ENCODE measurements around the gene CRHR2.

Gene CRHR2

GRCh38 chr7:30625283-30625682 lies 57.0 kb downstream of the CRHR2 start:
- no peak for DNase-seq (ENCODE audit: extremely low read depth, low read depth)

GRCh38 chr7:30618961-30619360 lies 63.3 kb downstream of the CRHR2 start:
- no peak for DNase-seq (ENCODE audit: extremely low read depth, low read depth)
- TF ChIP-seq CTCF (IDR thresholded peaks at IDR 0.05; ENCODE audit: low read depth, low read length), result no peak

More at GRCh38 chr7:30625283-30625682, 57.0 kb downstream of the CRHR2 start:
- TF ChIP-seq CTCF (IDR thresholded peaks at IDR 0.05; ENCODE audit: low read depth, low read length), result no peak

DNA sequence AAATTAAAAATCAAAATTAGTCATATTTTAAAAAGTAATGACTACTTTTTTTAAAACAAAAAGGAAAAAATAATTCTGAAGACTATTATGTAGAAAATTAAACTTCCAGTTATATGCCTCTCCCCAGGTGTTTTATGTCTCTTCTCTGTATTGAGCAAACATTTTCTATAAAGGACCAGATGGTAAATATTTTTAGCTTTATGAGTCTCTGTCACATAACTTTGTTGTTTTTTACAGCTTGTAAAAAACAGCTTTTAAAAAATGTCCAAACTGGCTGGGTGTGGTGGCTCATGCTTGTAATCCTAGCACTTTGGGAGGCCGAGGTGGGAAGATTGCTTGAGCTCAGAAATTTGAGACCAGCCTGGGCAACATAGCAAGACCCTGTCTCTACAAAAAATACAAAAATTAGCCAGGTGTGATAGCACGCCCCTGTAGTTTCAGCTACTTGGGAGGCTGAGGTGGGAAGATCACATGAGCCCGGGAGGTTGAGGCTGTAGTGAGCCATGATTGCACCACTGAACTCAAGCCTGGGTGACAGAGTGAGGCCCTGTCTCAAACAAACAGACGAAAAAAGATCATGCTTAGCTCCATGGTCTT lies 64.1 kb downstream of the CRHR2 start:
- DNase-seq (ENCODE audit: extremely low read depth, low read depth), result no peak
- TF ChIP-seq CTCF (IDR thresholded peaks at IDR 0.05; ENCODE audit: low read depth, low read length), result no peak

DNA sequence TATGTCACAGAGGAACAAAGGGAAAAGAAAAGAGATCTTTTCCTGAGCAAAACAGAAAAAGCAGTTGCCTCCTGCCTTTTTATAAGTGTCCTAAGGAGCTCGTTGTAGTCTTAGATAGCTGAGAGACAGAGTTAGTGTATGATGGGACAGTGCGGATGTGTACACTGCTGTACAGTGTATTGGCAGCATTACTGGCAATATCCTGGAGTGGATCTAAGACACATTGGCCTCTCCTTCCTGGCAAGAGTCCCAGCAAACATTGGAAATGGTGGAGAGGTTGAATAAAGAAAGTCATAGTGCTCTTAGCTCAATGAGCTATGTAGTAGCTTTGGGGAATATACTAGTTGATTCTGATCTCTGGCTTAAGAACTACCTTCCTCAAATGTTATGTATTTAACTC lies 64.9 kb downstream of the CRHR2 start:
- DNase-seq (ENCODE audit: extremely low read depth, low read depth), result no peak
- TF ChIP-seq CTCF (IDR thresholded peaks at IDR 0.05; ENCODE audit: low read depth, low read length), result no peak

DNA sequence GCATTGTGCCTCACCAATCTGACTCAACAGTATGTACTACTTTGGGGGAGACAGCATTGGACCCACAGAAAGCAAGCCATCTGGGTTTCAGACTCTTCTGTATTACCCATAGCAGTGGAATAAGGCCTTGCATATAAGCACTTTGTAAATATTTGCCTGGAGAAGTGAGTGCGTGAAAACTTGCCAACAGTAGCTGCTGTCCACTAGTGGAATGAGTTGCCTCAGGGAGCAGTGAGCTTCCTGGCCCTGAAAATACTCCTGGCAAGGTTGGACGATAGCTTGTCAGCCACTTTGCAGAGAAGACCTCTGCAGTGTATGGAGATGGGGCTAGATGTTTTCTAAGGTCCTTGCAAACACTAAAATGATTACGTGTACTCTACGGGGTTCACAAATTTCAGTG lies 65.9 kb downstream of the CRHR2 start:
- no peak for TF ChIP-seq CTCF (IDR thresholded peaks at IDR 0.05; ENCODE audit: low read depth, low read length)

DNA sequence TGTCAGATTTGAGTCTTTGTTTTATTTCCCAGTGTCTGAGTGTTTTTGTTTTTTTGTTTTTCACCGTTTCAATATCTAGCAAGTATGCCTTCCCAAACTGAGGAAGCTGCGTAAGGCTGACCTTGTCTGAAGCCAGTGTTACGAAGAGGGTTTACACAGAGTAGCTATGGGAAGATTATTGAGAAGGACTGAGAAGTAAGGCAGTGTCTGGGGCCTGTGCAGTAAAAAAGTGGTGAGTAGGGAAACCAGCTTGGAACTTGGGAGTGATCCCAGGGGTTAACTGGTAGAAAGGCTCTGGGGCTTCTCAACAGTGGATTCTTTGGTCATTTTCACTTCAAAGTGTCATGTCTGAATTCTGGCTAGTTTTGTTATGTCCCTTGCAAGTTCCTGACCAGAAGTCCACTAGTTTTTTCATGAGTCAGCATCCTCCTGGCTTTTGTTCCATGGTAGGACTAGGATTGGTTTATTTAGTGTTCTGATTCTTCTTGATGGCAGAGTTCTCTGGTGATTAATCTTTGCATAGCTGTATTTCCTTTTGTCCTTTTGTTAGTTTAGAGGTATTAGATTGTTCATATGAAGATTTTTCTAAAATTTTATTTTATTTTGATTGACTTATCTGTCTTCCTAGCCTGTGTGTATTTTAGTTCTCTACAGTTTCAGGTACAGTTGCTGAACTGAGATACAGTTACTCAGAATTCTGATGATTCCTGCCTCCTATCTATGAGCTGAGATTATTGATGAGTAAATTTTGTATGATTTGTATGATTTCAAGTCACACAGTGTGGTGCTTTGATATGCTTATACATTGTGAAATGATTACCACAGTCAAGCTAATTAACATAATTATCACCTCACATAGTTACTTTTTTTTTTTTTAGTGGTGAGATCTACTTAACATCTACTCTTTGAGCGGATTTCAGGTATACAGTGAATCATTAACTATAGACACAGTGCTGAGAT lies 68.6 kb downstream of the CRHR2 start:
- DNase-seq (ENCODE audit: extremely low read depth, low read depth), result no peak
- TF ChIP-seq CTCF (IDR thresholded peaks at IDR 0.05; ENCODE audit: low read depth, low read length), result no peak

More for the DNA sequence above, 65.9 kb downstream of the CRHR2 start:
- DNase-seq (ENCODE audit: extremely low read depth, low read depth), result no peak

DNA sequence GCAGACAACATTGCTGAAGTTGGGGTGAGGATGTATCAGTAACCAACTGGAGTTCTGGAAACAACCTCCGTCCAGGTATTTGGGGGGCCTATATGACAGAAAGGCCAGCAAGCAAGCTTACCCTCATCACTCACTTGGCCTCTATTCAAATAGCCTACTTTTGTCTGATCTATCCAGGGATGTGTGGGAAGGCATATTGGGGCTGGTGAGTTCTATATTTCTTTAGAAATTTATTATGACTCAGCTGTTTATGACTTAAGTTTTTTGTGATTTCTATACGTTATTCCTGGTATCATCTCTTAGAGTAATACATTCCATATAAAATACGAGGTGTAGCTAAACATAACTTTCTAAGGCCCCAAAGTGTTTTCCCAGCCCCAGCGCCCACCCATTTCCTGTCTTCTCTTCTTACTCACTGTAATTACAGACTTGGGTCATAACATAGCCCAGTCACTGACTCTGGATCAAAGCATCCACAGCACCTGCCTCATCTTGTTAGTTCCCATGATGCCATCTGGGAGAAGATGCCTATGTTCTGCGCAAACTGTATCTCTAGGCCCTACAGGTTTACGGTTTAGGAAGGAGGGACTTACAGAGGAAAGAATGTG lies 69.5 kb downstream of the CRHR2 start:
- no peak for TF ChIP-seq CTCF (IDR thresholded peaks at IDR 0.05; ENCODE audit: low read depth, low read length)
- no peak for DNase-seq (ENCODE audit: extremely low read depth, low read depth)
